HG03045 (cell line): ENCODE results near the gene TM4SF4.

ENCODE experiments used
- ATAC-seq: cut with Tn5 transposase; IDR thresholded peaks from one replicate; pipeline ENCODE4 v1.9.1; 2021; ENCODE audit warnings: mild to moderate bottlenecking, moderate library complexity; ENCODE audit not compliant: unreplicated experiment

Gene TM4SF4

DNA sequence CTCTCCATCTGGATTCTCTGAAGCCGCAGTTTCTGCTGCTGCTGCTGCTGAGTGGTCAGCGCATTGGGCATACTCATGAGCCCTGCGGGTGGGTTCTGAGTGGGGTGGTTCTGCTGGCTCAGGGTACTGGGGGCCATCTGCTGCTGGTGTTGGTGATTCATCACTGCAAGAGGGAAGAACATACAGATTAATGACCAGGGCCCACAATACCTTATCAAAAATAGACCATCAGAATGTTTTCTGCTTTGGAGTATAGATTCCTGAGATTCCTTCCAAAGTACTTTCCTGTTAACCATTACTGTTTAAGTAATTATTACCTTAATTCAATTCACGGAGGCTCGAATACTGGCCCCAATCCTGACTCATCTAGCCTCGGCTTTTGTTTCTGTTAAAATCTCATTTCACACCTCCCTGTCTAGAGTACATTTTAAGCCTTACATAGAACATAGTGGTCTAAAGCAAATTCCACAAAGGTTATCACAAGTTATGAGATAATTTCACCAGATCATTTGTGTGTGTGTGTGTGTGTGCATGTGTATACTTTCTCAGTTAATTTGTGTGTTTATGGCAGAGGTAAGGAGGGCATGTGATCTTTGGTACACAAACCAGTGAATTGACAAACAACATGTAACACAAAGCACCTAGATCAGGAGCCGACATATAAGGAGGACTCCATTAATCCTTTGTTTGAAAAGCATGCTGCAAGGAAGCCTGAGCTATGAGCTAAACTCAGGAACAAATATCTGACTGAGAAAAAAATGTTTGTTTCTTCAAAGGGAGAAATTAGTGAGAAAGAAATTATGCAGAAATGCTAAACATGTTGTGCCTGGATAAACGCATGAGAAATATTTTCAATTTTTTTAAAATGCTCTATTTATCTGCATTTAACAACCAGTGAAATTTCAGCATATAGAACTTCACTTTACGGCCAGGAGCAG is 68.1 kb downstream of the TM4SF4 start:
- no peak for ATAC-seq

DNA sequence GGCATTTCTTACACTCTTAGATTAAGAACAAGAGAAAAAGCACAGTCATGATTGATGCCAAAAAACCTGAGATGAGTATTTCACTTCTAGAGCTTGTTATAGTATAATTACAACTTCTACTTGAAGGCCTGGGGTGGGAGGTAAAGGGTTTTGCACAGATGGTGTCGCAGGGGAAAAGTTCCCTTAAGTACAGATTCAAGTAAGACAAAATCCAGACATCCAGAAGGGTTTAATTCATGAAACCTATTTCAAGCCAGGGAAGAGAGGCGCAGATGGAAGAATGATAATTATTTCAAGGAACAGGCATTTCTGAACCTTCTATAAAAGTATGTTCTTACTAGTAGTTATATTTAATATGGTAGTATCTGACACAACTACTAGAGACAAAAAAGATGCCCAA is 70.6 kb downstream of the TM4SF4 start:
- ATAC-seq = no peak

DNA sequence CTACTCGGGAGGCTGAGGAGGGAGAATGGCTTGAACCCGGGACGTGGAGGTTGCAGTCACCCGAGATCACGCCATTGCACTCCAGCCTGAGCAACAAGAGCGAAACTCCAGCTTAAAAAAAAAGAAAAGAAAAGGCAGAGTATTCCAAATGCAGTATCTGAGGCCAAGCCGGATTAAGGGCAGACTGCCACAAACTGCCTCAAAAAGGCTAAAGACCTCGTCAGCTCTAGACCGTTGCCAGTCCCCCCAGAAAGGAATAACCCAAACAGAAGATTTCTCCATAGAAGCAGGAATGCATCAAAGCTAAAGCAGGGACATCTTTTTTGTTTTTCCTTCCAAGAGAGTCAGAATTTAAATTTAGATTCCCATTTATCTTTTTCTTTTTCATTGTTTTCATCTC is 72.9 kb downstream of the TM4SF4 start:
- ATAC-seq = no peak

DNA sequence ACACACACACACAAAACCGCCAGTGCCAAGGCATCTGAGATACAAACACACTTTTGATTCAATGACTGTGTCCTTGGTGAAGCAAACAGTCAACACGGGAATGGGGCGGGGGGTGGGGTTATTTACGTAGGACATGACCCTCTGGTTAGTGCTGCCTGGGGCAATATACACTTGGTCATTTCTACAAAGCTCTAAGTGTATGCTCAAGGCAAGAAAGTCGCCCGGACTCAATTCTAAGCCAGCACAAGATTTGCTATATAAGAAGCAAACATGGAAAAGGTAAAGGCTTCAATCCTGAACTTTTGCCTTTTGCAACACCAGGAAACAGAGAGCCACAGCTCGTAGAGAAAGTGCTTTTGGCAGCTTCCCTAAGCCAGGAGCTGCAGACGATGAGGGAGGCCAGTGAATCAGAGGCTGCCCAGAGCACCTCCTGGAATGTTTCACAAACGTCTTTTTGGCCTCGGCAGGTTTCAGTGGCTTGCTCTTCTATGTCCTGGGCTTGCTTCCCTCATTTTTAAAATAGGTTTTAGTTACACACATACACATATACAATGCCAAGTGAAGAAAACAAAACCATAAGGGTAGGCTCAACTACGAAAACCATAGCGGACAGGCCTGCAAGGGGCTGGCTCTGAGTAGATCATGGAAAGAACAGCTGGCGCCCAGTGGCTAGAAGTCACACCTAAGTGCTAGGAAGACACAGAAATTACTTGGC is 73.6 kb downstream of the TM4SF4 start:
- ATAC-seq = no peak

DNA sequence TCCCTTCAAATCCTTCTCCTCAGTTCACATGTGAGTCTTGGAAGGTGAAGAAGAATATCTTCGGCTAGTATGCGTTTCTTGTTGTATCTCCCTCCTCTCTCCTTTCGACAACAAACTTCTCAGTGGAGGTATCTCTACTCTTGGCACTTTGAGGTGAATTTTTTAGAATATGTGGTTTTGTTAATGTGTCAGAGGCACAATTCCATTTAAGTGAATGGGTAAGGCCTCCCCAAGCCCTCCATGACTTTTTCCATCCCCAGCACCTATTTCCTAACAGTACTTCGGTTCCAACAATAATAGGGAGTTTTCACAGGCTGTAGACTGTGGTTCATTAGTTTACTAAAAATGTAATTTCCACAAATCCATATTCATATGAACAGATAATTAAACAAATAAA is 74.2 kb downstream of the TM4SF4 start:
- no peak for ATAC-seq

DNA sequence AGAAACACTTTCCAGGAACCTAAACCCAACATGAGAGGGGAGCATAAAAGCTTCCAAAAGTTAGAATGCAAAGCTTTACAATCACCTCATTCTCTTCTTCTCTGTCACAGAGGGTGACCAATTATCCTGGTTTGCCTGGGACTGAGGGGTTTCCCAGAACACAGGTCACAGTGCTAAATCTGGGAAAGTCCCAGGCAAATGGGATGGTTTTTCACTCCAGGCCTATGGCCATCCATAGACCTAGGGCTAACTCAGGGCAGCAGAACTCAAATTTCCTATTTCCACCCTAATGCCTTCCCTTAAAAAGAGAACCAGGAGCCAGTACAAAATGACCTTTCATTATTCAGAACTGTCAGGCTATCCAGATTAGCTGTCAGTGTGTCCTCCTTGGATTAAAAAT is 77.0 kb downstream of the TM4SF4 start:
- no peak for ATAC-seq

DNA sequence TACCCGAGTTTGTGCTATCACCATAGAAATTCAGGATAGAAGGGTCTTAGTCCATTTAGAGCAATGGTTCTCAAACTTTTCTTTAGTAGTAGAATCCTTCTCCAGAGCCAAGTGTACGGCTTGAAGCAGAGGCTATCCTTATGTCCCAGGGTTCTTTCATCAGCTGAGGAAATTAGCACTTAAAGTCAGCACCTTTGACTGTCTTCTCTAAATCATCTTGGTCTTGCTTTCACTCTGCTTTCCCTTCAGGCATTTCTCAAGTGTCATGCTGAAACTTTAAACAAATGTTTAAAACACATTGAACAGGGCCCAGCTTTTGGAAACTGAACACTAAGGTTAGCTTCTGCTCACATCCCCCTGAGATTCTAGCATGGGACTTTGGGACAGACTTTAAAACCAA is 78.2 kb downstream of the TM4SF4 start:
- no peak for ATAC-seq
